GM20431 (cell line): ENCODE results near the gene TBX19.

Experiments
- in situ Hi-C: fragments of 300-500 bp; cut with MseI, MboI; formaldehyde crosslinking; loops from one replicate; pipeline ENCODE4 v1.15.0; 2020; ENCODE audit warnings: low sequenced_read_pairs; ENCODE audit not compliant: unreplicated experiment

TBX19 gene

GRCh38 chr1:168279253-168279652, 1.4 kb upstream of the TBX19 start:
- in situ Hi-C loops, result no loop called here

GRCh38 chr1:168281603-168282325, 1.1 kb downstream of the TBX19 start:
- in situ Hi-C loops, result no loop called here

- in situ Hi-C loops, result no loop called here
Measured at GRCh38 chr1:168285521-168285790, 4.8 kb downstream of the TBX19 start.

GRCh38 chr1:168285971-168286927, 5.6 kb downstream of the TBX19 start:
- in situ Hi-C loops, result no loop called here

- in situ Hi-C loops, result no loop called here
Measured at GRCh38 chr1:168287237-168287664, 6.6 kb downstream of the TBX19 start.

- in situ Hi-C loops, result no loop called here
Measured at GRCh38 chr1:168288311-168289052, 7.8 kb downstream of the TBX19 start.

- in situ Hi-C loops, result no loop called here
Measured at GRCh38 chr1:168291222-168291837, 10.7 kb downstream of the TBX19 start.

GRCh38 chr1:168293356-168293755, 12.7 kb downstream of the TBX19 start:
- in situ Hi-C loops, result no loop called here

GRCh38 chr1:168295411-168296114, 14.9 kb downstream of the TBX19 start:
- in situ Hi-C loops, result no loop called here

GRCh38 chr1:168297019-168297730, 16.5 kb downstream of the TBX19 start:
- in situ Hi-C loops, result no loop called here

- in situ Hi-C loops, result no loop called here
Measured at GRCh38 chr1:168298446-168298845, 17.8 kb downstream of the TBX19 start.

- in situ Hi-C loops, result no loop called here
Measured at GRCh38 chr1:168300626-168301025, 19.9 kb downstream of the TBX19 start.

- in situ Hi-C loops, result no loop called here
Measured at GRCh38 chr1:168301664-168302320, 21.1 kb downstream of the TBX19 start.

- in situ Hi-C loops, result no loop called here
Measured at GRCh38 chr1:168303716-168304540, 23.3 kb downstream of the TBX19 start.

GRCh38 chr1:168304865-168305264, 24.2 kb downstream of the TBX19 start:
- in situ Hi-C loops, result no loop called here

GRCh38 chr1:168312718-168313604, 32.3 kb downstream of the TBX19 start:
- in situ Hi-C loops, result no loop called here

GRCh38 chr1:168316142-168316541, 35.5 kb downstream of the TBX19 start:
- in situ Hi-C loops, result no loop called here
